OCI-M2 (cell line): ENCODE results near the gene TXNDC16.

Experiments
- DNase-seq: peaks from one replicate; lab custom pipeline; 2025; ENCODE audit not compliant: unreplicated experiment; lab: John Stamatoyannopoulos, UW

TXNDC16 gene

DNA sequence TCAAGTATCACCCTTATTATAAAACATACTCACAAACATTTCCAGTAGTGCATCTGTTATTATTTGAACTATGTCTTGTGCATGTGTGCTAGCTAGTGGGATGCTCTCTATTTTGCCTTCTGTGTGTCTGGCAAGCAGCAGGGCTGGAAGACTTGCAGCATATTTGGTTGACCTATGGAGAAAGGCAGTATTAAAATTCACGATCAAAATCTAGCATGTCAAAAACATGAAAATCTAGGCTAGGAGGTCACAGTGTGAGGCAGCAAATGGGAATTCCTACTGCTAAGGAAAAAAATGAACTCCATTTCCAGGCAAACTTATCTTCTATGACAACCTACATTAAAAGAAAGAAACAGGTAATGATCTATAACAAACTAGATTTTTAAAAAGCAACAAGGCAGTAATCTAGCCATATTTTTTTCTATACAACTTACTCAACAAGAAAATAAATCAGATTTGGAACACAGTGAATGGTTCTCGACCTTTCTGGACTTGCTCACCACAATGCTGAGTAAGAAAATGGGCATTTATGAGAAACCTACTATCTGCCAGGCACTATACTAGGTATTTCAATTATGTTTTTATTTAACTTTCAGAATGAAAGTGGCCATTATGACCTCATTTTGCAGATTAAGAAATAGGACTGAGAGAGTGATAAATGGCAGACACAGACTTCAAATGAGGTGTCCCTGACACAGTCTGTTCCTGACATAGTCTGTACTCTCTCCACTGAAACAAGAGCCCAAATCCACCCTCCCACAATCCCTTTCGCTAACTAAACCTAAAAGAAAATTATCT lies 96.8 kb downstream of the TXNDC16 start:
- DNase-seq = no peak

DNA sequence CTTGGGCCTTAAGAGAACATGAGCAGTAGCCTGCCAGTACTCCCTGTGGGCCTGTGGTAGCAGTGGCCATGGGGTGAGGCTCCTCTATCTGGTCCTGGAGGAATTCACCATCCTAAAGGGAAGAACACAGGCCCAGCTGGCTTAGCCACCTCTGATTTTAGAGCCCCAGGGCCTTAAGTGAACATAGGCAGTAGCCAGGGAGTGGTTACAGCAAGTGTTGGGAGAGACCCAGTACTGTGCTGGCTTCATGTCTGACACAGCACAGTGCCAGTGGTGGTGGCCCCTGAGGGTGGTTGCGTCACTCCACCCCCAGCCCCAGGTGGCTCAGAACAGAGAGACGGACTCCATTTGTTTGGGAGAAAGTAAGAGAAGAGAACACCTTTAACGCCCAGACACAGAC lies 105.1 kb downstream of the TXNDC16 start:
- no peak for DNase-seq

DNA sequence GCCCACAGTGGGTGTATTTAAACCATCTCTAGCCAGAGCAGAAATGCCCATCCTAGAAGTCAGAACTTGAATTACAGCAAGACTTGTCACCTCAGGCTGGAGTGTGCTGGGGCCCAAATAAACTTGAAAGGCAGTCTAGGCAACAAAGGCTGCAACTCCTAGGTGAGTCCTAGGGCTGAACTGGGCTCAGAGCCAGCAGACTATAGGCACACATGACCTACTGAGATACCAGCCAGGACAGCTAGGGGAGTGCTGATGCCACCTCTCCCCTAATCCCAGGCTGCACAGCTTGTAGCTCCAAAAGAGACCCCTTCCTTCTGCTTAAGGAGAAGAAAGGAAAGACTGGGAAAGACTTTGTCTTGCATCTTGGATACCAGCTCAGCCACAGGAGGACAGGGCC lies 106.0 kb downstream of the TXNDC16 start:
- no peak for DNase-seq

DNA sequence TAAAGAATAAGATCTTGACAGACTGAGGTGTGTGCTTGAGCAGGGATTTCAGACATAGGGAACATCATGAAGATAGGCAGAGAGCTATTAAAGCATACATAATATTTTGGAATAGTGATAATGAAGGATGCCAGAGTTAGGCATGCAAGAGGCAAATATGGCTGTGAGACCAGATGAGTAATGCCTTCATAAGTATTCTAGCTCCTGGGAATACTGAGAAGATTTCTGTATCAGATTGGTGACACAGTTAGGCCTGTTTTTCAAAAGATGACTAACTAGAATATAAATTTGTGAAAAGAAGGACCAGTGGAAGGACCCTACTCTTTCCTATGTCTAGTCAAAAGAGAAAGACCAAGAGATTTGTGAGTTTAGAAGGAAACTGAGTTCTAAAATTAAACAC lies 108.8 kb downstream of the TXNDC16 start:
- no peak for DNase-seq

DNA sequence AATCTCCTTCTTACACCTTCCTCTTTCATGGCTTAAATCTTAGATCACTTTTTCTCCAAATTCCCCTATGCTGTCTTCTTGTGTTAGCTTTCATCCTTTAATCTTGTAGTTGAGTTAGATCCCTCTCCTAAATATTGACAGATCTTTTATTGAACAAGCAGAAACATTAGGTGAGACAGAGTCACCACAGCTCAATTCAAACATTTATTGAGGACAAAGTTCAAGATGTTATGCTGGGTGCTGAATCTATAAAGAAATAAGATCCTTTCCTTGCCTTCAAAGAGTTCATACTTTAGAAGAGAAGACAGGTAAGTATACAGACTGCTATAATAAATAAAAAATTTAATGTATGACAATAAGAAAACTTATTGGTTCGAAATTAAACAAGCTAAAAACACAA lies 109.7 kb downstream of the TXNDC16 start:
- no peak for DNase-seq

DNA sequence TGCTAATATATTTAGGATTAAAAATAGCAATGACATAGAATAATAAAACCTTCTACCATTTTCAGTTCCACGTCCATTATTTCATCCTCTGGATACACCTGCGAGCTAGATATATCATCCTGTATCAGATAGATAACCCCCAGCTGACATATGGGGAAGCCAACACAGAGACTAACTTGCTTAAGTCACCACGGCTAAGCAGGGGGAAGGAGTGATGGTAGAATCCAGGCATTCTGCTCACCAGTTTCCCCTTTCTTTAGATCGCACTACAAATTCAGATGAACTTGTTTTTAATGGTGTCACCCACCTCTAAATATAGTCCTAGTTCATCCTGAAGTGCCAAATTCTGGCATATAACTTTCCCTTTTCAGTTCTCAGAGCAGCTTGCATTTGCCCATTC lies 110.1 kb downstream of the TXNDC16 start:
- no peak for DNase-seq

DNA sequence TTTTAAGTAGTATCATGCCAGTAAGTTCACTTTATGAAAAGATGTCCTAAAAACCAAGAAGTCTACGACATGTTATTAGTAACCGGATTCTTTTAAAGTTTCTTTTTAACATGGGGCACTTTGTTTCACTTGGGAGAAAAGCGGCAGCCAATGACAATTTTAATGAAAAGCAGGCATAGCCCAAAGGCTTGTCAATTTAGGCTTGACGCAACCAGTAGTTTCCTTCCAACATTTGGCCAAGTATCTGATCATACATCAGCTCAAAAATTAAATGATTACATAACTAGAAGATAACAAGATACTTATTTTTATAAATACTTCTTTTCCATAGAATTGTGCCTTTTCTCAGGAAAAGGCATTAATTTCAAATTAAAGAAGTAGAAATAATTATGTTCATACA lies 112.8 kb downstream of the TXNDC16 start:
- no peak for DNase-seq

DNA sequence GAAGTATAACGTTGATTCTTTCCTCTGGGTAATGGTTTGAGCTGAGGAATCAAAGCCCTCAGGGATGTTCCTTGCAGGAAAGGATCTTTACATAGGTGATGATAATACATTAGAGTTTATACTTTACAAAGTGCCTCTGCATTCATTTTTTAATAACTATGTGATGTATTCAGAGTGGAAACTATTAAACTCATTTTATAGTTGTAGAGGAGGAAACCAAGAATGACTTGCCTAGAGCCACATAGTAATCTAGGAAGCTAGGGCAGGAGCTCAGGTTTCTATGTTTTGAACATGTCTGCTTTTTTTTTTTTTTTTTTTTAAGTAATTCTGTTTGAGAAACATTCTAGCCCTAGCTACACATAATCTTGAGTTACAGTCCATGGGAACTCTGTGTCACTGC lies 117.3 kb downstream of the TXNDC16 start:
- no peak for DNase-seq

DNA sequence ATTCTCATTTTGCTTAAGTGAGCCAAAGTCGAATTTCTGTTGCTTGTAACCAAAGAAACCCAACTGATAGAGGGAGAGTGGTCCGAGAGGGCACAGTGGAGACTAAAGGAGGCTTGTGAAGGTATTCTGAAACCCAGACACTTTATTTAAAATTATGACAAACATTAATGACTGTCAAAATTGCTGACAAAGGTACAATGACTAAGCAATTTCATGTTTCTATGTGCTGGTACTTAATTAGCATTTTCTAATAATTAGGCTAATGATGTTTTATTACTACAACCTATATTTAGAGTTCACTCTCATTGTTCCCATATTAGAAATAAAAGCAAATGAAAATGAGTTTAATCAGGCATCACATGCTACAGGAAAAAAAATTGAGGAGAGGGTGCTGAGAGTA lies 121.8 kb downstream of the TXNDC16 start:
- DNase-seq = no peak

DNA sequence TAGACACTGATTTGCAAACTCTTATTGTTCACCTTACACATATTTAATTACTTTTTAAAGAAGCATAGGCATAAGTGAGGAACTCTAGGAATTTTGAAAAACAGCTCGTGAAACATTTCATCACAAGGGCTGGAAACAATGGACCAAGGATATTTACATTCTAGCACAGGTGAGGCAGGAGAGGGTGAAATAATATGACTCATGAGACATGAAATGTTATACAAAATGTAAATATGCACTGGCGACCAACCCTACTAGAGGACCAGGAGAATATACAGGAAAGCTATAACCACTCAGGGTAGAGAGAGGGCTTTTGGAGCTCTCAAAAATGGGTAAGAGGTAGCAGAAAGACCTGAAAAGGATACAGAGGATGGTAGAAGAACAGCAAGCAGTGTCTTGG lies 122.9 kb downstream of the TXNDC16 start:
- no peak for DNase-seq

DNA sequence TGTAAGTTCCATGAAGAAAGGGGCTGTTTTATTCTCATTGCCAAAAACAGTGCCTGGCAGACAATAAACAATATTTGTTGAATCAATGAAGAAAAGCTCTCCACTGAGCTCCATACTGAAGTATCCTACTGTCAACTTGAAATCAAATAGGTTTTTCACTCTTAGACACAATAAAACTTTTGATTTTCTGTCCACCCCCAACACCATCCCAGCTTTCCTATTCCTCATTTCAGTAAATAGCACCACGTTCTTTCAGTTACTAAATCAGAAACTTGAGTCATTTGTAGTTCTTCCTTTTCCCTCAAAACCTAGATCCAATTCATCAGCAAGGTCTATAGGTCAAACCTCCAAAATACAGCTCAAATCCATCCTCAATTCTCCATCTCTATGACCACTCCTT lies 124.8 kb downstream of the TXNDC16 start:
- DNase-seq = no peak

DNA sequence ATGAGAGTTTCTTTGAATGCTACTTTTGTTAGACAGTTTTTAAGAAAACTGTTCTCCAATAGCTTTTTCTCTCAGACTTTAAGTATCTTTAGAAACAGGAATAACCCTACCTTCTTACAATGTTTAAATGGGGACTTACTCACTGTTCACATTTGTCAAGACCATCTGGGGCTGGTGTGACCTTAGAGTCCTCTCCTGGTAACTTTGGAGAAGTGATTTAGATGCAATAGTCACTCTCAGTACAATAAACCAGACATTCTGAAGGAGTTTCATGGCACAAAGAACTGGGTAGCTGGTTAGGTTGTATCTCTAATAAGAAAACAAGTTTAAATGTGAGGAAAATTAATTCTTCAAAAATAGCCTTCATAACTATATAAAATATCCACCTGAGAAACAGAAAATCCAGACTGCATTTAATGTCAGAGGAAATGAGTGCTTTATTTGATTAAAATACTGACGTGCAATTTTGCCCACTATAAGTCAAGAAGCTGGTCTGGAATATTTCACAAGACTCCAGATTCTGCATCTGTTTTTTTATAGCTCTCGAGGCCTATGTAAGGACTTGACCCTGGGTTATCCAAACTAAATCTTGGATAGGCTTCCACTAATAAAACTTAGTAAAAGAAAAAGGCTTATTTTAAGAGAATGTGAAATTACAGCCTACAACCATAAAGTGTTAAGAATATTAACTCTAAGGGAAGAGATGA lies 129.5 kb downstream of the TXNDC16 start:
- DNase-seq = no peak

DNA sequence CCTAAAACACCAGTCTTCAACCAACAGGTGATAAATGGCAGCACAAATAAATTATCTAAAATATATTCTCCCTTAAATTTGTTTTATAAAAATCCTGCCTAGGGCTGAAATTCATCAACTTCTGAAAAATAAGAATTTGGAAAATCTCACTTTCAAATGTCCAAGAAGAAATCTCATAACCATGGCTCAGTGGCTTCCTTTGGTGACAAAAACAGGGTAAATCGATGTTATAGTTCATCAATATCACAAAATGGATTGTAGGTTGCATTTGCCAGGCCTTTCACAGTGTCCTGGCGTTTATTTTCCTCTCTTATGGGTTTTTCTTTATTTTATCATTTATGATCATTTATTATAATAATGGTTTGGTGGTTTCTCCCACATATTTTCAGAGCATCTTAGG lies 135.2 kb downstream of the TXNDC16 start:
- DNase-seq = no peak

DNA sequence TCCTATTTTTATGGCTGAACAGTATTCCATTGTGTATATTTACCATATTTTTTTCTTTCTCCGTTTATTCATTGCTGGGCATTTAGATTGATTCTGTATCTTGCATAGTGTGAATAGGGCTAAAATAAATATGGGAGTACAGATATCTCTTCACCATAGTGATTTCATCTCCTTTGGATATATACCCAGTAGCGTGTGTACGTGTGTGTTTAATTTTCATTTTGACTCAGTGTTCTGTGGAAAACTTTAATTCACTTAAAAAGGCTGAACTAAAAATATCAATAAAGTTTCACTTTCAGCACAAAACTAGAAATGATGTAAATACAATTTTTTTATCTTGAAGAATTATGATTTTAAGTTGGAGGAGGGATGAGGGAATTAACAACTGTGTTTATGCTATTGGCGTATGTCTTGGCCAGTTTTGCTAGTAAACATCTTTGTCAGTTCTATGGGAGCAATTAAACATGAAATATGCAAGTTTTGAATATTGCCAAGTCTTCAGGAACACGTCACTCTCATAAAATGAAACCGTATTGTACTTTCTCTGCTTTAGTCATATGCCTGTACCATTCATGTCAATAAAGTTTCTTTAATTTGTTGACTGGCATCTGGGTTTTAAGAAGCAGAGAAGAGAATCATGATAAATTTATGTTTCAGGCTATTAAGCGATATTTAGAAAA lies 138.4 kb downstream of the TXNDC16 start:
- DNase-seq = no peak

DNA sequence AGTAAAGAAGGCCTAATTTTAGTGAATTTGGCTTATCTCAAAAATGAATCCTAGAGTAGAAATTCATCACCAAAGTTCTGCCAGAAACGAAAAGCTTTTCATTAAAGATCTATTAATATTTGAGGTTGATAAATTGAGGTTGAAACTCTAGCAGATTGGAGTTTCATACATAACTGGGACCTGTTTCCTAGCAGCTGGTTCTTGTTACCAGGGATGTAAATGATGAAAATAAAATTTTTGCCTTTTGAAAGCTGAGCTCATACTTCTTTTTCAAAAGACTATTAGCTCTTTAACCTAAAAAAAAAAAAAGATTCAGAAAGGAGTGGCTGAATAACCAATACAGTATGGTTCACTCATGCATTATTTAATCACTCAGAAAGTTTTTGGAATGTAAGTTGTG lies 139.9 kb downstream of the TXNDC16 start:
- no peak for DNase-seq

DNA sequence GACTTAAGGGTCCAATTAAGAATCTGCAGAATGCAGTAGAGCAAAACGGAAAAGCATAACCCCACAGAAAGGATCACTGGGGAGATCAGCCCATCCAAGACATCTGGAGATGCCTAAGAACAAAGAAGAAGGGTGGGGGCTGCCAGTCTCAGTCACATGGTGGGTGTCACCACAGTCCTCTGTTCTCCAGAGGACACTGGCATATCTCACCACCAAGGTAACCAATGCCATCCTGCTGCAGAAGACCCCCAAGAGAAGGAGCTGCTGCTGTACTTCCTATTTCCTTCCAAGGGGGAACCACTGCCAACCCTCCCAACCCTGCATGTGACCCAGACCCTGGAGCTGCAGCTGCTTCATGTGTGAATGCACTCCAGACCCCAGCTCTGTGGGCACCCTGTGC lies 147.0 kb downstream of the TXNDC16 start:
- DNase-seq = no peak

DNA sequence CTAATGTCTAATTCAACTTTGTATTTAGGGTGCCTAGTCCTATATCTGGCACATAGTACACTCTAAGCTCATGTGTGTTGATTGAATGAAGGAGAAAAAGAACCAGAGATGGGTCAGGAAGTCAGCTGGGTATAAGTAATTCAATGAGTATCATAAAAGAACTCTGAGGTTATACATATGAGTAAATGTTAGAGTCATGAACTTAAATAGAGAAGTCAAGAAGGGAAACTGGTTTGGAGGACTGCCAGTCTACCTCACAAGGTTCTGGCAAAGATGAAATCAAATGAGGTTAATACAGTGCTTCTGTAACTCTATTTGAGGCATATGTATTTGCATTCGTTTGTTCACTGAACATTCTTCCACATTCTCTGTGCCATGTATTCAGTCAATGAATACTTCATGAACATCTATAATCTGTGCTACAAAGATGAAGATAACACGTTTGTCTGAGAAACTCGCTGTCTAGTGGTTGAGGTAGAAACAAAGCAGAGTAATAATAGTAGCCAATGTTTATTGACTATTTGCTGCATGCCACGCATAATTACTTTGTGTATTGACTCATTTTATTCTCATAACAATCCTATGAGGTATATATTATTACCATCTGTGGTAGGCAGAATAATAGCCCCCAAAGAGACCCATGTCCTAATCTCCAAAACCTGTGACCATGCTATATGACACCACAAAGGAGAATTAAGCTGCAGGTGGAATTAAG lies 149.3 kb downstream of the TXNDC16 start:
- no peak for DNase-seq

DNA sequence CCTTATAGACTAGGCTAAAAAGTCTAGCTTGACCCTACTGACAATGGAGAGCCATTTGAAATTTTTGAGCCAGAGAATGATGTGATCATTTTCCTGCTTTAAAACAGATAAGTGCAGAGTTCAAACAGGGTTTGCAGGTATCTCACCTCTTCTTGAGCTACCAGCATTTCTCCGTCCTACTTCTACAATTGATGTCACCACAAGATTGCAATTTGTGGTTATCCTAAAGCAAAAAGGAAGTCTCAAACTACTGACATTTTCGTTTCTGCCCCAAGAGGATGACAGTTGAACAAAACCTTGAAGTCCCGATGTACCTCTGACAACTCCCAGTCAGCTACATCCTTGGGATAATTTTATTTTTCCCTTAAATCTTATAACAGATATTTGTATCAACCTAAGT lies 151.5 kb downstream of the TXNDC16 start:
- no peak for DNase-seq

DNA sequence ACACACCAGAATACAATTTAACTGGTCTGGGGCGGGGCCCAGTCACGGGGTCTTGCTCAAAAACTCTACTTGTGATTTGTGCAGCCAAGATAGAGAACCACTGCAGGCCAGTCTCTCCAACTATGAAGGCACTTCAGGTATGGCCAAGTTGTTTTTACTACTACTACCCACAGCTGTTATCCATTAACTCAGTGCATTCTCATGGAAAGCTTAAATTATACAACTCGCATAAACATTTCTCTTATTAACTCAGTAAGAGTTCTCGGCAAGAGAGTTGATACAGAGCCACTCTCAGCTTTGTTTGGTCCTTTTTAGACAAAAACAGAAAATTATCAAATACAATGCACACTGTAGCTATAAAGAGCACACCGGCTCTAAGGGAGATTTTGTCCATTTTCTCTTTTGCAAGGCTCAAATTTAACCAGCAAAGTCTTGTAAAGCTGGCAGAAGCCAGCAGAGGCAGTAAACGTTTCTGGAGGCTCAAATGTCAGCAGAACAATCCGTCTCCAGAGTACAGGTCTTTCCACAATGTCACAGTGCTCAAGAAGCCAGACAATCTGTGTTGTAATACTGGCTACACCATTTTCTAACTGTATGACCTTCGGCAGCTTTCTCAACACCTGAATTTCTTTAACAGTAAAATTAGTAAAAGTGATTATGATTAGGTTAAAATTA lies 152.2 kb downstream of the TXNDC16 start:
- DNase-seq = no peak

DNA sequence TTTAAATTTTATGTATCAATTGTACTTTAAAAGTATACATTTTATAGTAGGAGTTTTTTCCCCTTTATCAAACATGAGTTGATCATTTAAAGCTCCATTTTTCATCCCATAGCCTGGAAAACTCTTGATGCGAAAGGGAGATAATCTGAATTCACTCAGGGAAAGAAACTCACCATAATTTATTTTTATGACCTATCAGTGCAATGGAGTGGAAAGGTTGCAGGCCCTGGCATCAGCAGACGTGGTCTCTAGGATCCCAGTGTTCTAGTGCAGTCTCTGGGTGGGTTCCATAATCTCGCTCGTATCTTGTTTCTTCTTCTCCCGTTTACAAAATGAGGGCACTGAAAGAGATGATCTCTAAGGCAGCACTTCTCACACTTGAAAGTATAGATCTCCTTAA lies 153.2 kb downstream of the TXNDC16 start:
- DNase-seq = no peak

DNA sequence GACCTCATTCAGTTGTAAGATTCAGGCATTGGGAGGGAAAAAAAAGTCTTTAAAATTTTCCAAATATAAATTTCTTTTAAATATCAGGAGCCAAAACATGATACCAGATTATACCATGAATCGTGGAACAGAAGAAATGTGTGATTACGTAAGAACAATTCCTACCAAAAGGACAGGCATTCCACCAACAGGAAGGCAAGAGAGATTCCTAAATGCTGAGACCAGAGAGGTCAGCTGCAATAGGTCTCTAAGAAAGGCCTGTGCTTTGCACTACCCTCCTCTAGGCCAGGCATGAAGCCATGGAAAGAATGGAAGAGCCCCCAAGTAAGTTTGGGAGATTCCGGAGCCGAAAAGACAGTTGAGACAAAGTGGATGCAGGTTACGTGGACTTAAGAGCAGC lies 154.5 kb downstream of the TXNDC16 start:
- DNase-seq = no peak
